Caco-2 (cell line): ENCODE data around the gene CHKB. TPM values are rescaled to one million over a fixed set of nuclear protein-coding genes. Genes with fewer than 3 reads are reported as not detected.
"Not testable (repeated sequence)": the region's sequence is repeated elsewhere in the genome, so short reads cannot be mapped to it uniquely, and the experiment has no call there.

Source experiments
- BruUV-seq: library from RNA; stranded (reverse); fragments of 400-500 nt; replicated peaks from 2 replicates; lab custom pipeline; 2021; lab: Mats Ljungman, UMichigan
- CTCF ChIA-PET: fragments of 300-600 bp; sonication (Branson Sonifier 250); formaldehyde crosslinking; loops from one replicate; lab custom pipeline; 2022; ENCODE audit warnings: antibody characterized with exemption; lab: Charles Lee
- POLR2A ChIA-PET: fragments of 300-600 bp; sonication (Branson Sonifier 250); formaldehyde crosslinking; loops from one replicate; lab custom pipeline; 2022; ENCODE audit warnings: antibody characterized with exemption; lab: Charles Lee
- DNase-seq, 2 experiments: peaks; one replicate each; pipeline versions ENCODE4 v3.0.0 to v3.0.0-alpha.2; 2020 to 2022
- H3K27me3 ChIP-seq: replicated peaks from 2 replicates; pipeline ENCODE4 v1.6.0; 2011; ENCODE audit warnings: low read length; ENCODE audit not compliant: control insufficient read depth, insufficient read depth
- H3K36me3 ChIP-seq: 2 replicates; pipeline ENCODE4 v1.5.1; 2011; ENCODE audit warnings: low read length; ENCODE audit not compliant: control insufficient read depth, insufficient read depth
- H3K4me1 ChIP-seq: fragments of 250-450 bp; sonication (Bioruptor Pico); 2 replicates; pipeline ENCODE4 v1.5.1; 2020; ENCODE audit warnings: mild to moderate bottlenecking
- H3K4me3 ChIP-seq: 2 replicates; pipeline ENCODE4 v1.5.1; 2011; ENCODE audit warnings: low read depth, mild to moderate bottlenecking, control low read depth, low read length
- H3K9me3 ChIP-seq: fragments of 250-450 bp; sonication (Bioruptor Pico); 2 replicates; pipeline ENCODE4 v1.5.1; 2020; ENCODE audit warnings: mild to moderate bottlenecking, moderate library complexity
- H3K27ac Mint-ChIP-seq: one replicate; pipeline ENCODE4 v1.8.0; 2022; ENCODE audit warnings: mixed read lengths; ENCODE audit not compliant: unreplicated experiment
- H3K27me3 Mint-ChIP-seq: one replicate; pipeline ENCODE4 v1.8.0; 2022; ENCODE audit warnings: mixed read lengths; ENCODE audit not compliant: insufficient read depth, unreplicated experiment
- H3K36me3 Mint-ChIP-seq: one replicate; pipeline ENCODE4 v1.8.0; 2022; ENCODE audit warnings: mild to moderate bottlenecking, mixed read lengths; ENCODE audit not compliant: insufficient read depth, unreplicated experiment
- H3K4me1 Mint-ChIP-seq: one replicate; pipeline ENCODE4 v1.8.0; 2022; ENCODE audit warnings: low read depth, mixed read lengths; ENCODE audit not compliant: unreplicated experiment
- H3K4me3 Mint-ChIP-seq: one replicate; pipeline ENCODE4 v1.8.0; 2022; ENCODE audit warnings: mild to moderate bottlenecking, moderate library complexity, mixed read lengths; ENCODE audit not compliant: unreplicated experiment
- H3K9me3 Mint-ChIP-seq: one replicate; pipeline ENCODE4 v1.8.0; 2022; ENCODE audit warnings: mixed read lengths; ENCODE audit not compliant: unreplicated experiment
- CTCF ChIP-seq, 2 experiments: fragments of 200-600 bp in 1 of 2; IDR thresholded peaks; 1 replicate in 1 of 2; 2 replicates in 1 of 2; pipeline versions ENCODE4 v1.5.1 to v1.8.0; 2011 to 2022; ENCODE audit warnings: antibody characterized with exemption in 1 of 2, control low read depth in 1 of 2, inconsistent platforms in 1 of 2, low read depth in 1 of 2, low read length in 1 of 2, mild to moderate bottlenecking in 1 of 2, moderate library complexity in 1 of 2; ENCODE audit not compliant: insufficient read depth in 1 of 2, severe bottlenecking in 1 of 2, unreplicated experiment in 1 of 2
- intact Hi-C: fragments of 100-400 bp; cut with micrococcal nuclease; formaldehyde crosslinking; loops from one replicate; pipeline ENCODE4 v1.10.0; 2022; ENCODE audit not compliant: unreplicated experiment
- total RNA-seq: library from RNA; stranded (reverse); gene quantifications from 2 replicates; pipeline ENCODE4 v1.2.3, GENCODE V29; 2022

Gene CHKB
- total RNA-seq, 1 experiment from 2014 or later, result 43.3 TPM

GRCh38 chr22:50620593-50621355, 38.1 kb upstream of the CHKB start:
- BruUV-seq, result no TSS peak
- peak; percentile 63 to 86 for TF ChIP-seq CTCF (IDR thresholded peaks at IDR 0.05; ENCODE audit: insufficient read depth in 1 of 2, low read depth in 1 of 2, low read length in 1 of 2, severe bottlenecking in 1 of 2, unreplicated experiment in 1 of 2)
- Mint-ChIP-seq H3K9me3 (no peaks in the 10 kb centered on the region), H3K4me1 (peaks cover 13% of the 10 kb centered on the region), H3K27me3 (no peaks in the 10 kb centered on the region), H3K4me3 (peak overlapping the region; percentile 82), H3K36me3 (no peaks in the 10 kb centered on the region), H3K27ac (no peak overlapping the region)
- ChIA-PET CTCF (interaction anchor here (0.7 to 3.0 kb wide), 14 partner anchors 17 to 313 kb away, joined by 3 to 23 read pairs (median 6); partner anchors contain the start of genes CHKB, LMF2, NCAPH2 and PLXNB2), POLR2A (interaction anchor here (1.2 kb wide), 1 partner anchor 113 kb away, joined by 3 read pairs; the partner anchor contains the start of gene LMF2)
- H3K36me3 ChIP-seq, result no peaks in the 10 kb centered on the region
- peak overlapping the region; percentile 39 for H3K4me3 ChIP-seq
- peaks cover 18% of the 10 kb centered on the region for H3K4me1 ChIP-seq
- no peaks in the 10 kb centered on the region for H3K27me3 ChIP-seq
- intact Hi-C loops, result loop anchor here (1.0 to 5.0 kb wide), 3 partner anchors 44 to 88 kb away; partner anchors contain the start of gene TYMP
- DNase-seq, result peak in 1 of 2 experiments; percentile 81
- H3K9me3 ChIP-seq, result no peaks in the 10 kb centered on the region

GRCh38 chr22:50614296-50614695, 31.6 kb upstream of the CHKB start:
- H3K9me3 Mint-ChIP-seq, H3K9me3 ChIP-seq, DNase-seq, H3K27ac Mint-ChIP-seq, H3K27me3 ChIP-seq, POLR2A ChIA-PET, intact Hi-C loops, H3K4me3 Mint-ChIP-seq, H3K36me3 Mint-ChIP-seq, H3K4me1 Mint-ChIP-seq, CTCF ChIA-PET, BruUV-seq, H3K4me1 ChIP-seq, H3K4me3 ChIP-seq, H3K27me3 Mint-ChIP-seq, H3K36me3 ChIP-seq: not testable (repeated sequence)

GRCh38 chr22:50613291-50613981, 30.8 kb upstream of the CHKB start:
- Histone ChIP-seq H3K27me3 (no peaks in the 10 kb centered on the region), H3K36me3 (no peaks in the 10 kb centered on the region), H3K9me3 (no peaks in the 10 kb centered on the region), H3K4me3 (no peak overlapping the region), H3K4me1 (no peaks in the 10 kb centered on the region)
- no peak overlapping the region for H3K4me3 Mint-ChIP-seq
- H3K36me3 Mint-ChIP-seq, result no peaks in the 10 kb centered on the region
- peaks cover 5% of the 10 kb centered on the region for H3K27me3 Mint-ChIP-seq
- no peak overlapping the region for H3K27ac Mint-ChIP-seq
- intact Hi-C loops, result no loop called here
- no peaks in the 10 kb centered on the region for H3K4me1 Mint-ChIP-seq
- no peaks in the 10 kb centered on the region for H3K9me3 Mint-ChIP-seq
- no TSS peak for BruUV-seq
- CTCF ChIA-PET, result no interaction called here
- DNase-seq, result no peak
- POLR2A ChIA-PET, result no interaction called here
- TF ChIP-seq CTCF (IDR thresholded peaks at IDR 0.05; ENCODE audit: insufficient read depth in 1 of 2, low read depth in 1 of 2, low read length in 1 of 2, severe bottlenecking in 1 of 2, unreplicated experiment in 1 of 2), result no peak
